Activated CD4-positive, alpha-beta T cell treated with anti-CD3 and anti-CD28 coated beads, Interleukin-2, Interleukin-4, amounts not matched to agents 100 ng/mL and 50 ng/mL, durations not matched to agents 16 hours and 8 hours (primary cell): ENCODE results near the gene PKDREJ.
"Not testable (repeated sequence)": the region's sequence is repeated elsewhere in the genome, so short reads cannot be mapped to it uniquely, and the experiment has no call there.

Experiments used
- DNase-seq: peaks from one replicate; pipeline ENCODE4 v3.0.0-alpha.2; 2020; ENCODE audit warnings: low spot score

PKDREJ gene

DNA sequence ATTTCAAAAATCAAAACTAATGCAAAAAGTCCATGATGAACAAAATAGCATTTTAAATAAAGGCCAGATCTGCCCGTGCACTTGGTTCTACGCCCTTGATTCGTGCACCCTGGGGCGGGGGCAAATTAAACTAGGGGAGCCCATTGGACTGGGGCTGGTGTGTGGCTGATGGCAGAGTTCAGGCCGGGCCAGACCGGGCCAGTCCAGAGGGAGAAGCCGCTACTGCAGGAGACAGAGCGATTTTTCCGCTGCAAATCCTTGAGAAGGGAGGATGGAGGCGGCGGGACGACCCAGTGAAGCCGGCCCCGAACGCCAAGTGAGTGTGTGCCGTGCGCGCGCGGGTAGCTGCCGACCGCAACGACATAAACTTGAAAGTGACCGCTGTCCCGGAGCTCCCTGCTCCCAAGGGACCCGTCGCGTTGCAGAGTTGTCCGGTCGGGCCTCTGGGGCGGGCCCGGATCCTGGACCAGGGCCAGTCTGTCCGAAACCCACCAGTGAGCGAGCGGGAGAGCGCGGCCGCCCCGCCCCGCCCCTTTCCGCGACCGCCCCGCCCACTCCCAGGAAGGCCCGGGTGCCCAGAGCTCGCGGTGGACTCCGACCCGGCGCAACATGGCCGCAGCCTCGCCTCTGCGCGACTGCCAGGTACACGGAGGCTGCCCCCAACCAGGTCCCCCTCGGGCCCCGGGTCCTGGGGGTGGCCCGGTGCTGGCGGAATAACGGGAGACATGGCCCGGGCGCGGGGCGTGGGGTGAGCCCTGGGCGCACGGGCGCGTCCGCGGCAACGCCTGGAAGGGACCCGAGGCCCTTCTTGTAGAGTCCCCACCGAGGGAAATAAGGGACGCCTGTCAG lies 4.5 kb upstream of the PKDREJ start, which contains the start of gene TTC38:
TTC38 (plus strand) TSS at position 578 of the 849 bp plus-strand sequence; CDS start at position 610, 32 bp downstream.
- DNase-seq: peak; percentile 41

GRCh38 chr22:46265627-46266026 lies 2.5 kb upstream of the PKDREJ start:
- not testable (repeated sequence) for DNase-seq

- not testable (repeated sequence) for DNase-seq
Measured at GRCh38 chr22:46264520-46264919, 1.4 kb upstream of the PKDREJ start.

DNA sequence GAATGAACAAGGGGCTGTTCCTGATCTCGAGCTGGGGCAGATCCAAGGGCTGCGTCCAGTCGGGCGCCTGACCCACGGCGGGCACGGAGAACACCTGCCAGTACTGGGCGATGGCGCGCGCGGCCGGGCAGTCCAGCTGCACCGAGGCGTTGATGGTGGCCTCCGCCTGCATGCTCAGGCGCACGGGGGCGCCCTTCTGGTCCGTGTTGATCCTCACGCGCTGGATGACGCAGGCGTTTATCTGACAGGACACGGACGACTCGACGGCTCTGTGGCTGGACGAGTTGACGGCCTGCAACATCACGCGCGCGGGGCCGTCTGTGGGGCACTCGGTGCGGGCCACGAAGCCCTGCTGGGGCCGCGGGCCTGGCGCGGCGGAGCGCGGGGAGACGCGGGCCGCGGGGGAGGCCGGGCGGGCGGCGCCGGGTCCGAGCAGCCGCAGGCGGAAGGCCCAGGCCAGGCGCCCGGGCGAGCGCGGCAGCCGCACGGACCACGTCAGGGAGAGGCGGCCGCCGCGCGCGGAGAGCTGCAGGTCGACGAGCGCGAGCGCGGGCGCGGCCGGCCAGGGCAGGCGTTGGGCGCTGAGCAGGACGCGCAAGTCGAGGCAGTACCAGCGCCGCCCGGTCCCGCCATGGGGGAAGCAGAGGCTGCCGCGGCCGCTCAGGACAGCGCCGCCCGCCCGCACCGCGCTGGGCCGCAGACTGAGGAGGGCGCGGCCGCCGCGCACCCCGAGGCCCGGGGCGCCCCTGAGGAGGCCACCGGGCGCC lies 511 bp downstream of the PKDREJ start:
- no peak for DNase-seq

- DNase-seq: no peak
Measured at GRCh38 chr22:46260038-46260437, 3.1 kb downstream of the PKDREJ start.

GRCh38 chr22:46259374-46259773 lies 3.8 kb downstream of the PKDREJ start:
- no peak for DNase-seq

DNA sequence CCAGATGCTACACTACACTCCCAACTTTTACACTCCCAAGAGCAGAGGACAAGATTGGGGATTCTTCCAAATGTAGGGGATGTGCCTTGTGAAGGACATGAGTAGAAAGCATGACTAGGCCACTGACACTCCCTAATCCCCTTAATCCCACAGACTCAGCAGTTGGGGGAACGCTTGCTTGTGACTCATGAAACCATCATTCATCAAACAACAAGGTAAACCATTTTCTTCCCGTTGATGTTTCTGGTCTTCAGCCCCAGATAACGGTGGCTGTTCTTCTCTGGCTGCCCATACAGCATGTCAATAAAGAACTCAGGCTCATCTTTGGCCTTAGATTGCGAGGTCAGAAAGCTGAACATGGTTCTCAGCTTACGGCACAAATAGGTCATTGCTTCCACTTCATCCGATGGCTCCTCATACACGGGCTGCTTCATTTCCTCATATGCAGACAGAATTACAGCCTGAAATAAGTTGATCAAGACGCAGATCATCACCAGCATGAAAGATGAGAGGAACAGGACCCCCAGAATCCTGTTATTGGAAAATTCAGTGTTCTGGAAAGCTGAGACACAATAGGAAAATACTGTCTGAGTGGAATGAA lies 6.7 kb downstream of the PKDREJ start:
- DNase-seq: no peak

DNA sequence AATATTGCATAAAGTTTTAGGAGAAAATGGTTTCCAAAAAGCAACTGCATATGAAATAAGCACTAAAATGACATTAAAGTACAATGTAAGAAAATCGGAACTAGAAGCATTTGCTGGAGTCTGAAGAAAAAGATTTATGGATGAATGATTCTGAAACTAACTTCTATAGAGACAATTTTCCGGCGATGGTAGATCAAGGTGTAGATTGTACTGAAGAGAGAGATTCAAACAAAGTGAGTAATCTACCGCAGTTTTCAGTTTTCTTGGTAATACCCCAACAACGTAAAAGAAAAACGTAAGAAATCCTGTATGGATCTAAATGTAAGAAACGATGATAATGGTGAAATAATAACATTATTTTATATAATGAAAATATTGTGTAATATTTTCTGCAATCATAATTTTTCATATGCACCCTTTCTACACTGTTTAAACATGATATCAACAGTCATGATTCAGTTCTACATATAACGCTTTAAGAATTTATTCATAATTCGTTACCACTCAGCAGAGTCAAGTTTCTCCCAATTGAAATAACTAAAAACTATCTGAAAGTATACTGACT lies 11.2 kb downstream of the PKDREJ start:
- DNase-seq: peak; percentile 75

DNA sequence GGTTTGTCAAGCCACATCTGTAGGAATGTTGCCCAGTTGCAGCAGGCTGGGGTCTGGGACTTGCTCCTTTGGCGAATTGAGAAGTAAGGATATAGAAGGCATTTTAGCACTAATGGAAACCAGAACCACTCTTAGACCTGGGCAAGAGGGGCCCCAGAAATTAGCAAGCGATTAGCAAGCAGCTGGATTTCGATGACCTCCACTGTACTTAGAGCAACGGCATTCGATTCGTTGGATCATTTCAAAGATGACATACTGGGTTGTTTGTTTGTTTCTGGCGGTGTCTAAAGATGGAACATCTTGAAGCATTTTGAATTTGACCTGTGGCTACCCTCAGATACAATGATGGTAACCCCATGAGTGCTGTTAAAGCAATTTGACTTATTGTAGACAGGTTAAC lies 11.9 kb downstream of the PKDREJ start:
- DNase-seq: no peak

GRCh38 chr22:46250783-46251125 lies 12.4 kb downstream of the PKDREJ start:
- no peak for DNase-seq

DNA sequence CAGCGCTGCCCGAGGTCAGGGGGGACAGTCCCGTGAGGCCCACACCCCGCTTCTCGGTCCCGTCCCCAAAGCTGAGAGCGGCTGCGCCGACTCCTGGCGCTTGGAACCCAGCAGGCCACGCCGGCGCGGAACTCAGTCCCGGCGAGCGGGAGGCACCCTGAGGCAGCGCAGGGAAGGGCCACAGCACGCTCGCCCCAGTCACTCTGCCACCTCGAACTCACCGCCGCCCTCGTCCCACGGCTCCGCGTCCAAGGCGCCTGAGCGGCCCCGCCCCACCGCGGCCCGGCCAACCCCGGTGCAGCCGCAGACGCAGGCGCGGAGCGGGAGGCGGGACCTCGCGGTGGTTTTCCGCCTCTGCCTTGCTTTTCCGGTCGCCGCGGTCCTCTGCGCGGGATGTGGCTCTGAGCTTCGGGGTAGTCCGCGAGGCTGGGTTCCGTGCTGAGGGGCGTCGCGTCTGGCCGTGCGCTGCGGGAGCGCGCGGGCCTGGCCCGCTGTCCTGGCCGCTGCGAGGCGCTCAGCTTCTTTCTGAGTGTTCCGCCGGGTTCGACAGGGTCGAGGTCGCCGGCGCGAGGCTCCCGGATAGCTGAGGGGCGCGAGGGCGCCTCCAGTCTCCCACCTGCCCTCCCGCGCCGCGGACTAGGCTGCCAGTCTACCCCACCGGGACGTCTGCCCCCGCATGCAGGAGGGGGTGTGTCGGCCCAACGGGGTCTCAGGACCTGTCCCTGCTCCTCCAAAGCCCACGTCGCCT lies 12.9 kb downstream of the PKDREJ start, which contains the start of gene CDPF1:
CDPF1 (minus strand) TSS at position 259 of the 748 bp plus-strand sequence. CDS start 2,009 bp downstream, outside the sequence.
- DNase-seq: peak; percentile 92

DNA sequence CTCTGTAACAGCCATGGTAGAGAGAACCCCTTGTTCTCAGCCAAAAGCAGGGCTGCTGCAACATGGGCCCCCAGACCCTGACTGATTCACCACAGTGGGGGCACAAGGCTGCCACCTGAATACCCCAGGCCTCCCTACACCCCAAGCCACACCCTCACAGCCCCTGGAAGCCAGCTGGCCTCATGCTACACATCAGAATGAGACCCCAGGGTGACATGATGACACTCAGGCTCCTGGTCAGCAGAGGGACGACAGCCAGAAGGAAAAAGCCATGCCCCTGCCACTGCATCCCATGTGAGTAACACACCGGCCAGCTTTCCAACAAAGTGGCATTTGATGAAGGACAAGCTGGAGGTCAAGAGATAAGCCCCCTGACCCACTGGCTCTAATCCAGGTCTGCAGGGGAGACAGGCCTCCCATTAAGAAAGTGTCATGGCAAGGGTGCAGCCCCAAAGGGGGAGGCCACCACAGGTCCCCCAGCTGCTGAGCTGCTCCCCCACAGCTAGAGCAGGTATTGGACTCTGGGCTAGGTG lies 15.6 kb downstream of the PKDREJ start:
- no peak for DNase-seq

GRCh38 chr22:46246178-46246577 lies 17.0 kb downstream of the PKDREJ start:
- no peak for DNase-seq

DNA sequence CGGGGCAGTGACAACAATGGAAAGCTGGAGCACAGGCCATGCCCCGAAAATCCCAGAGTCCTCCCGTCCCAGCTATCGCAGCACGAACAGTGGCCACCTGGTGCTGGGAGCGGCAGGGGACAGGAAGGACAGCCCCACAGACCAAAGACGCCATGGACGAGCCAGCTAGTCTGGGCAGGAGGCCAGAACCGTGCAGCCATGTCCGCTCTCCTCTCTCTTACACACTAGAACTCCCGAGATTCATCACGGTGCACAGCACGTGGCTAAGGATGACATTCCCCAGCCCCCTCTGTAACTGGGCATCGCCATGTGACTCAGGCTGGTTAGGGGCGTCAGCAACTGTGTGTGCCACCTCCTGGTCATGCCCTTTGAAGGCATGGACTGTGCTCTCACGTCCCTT lies 17.6 kb downstream of the PKDREJ start:
- no peak for DNase-seq

GRCh38 chr22:46244771-46245170 lies 18.4 kb downstream of the PKDREJ start:
- DNase-seq: no peak

DNA sequence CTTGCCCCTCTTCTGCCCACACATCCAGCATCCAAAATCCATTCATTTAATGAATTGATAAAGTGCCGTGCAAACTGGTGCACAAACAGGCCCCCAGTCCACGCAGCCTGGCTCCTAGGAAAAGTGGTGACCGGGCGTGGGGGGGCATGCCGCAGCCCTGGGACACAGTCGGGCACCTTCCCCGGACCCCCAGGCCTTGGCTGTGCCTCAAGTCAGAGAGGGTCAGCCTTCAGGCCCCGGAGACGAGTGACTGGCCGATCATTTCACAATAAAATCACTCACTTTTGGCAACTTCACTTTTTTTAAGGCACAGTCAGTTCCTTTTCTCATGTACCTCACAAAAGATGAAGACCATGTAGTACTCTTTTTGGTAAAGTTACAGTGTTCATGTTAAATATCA lies 21.1 kb downstream of the PKDREJ start:
- DNase-seq: no peak

GRCh38 chr22:46241396-46242007 lies 21.6 kb downstream of the PKDREJ start:
- DNase-seq: no peak

- DNase-seq: no peak
Measured at GRCh38 chr22:46240907-46241306, 22.2 kb downstream of the PKDREJ start.

GRCh38 chr22:46240506-46240905 lies 22.6 kb downstream of the PKDREJ start:
- DNase-seq: no peak

- no peak for DNase-seq
Measured at GRCh38 chr22:46240073-46240472, 23.1 kb downstream of the PKDREJ start.
